Endothelial cell of umbilical vein (primary cell): ENCODE data around the gene CAMK2N2. TPM values are rescaled to one million over a fixed set of nuclear protein-coding genes. Genes with fewer than 3 reads are reported as not detected.

Experiments
- BruUV-seq: library from RNA; stranded (reverse); fragments of 400-500 nt; replicated peaks from 2 replicates; lab custom pipeline; 2021; lab: Mats Ljungman, UMichigan
- CTCF ChIA-PET: fragments of 300-600, 350-600 bp; sonication (Branson Sonifier 250); formaldehyde crosslinking; loops from one replicate; lab custom pipeline; 2021; ENCODE audit warnings: antibody characterized with exemption, inconsistent platforms; lab: Charles Lee
- POLR2A ChIA-PET: fragments of 300-600, 350-600 bp; sonication (Branson Sonifier 250); formaldehyde crosslinking; loops from one replicate; lab custom pipeline; 2021; ENCODE audit warnings: antibody characterized with exemption, inconsistent platforms; lab: Charles Lee
- DNase-seq: peaks from one replicate; pipeline ENCODE4 v3.0.0-alpha.2; 2011; ENCODE audit warnings: low read depth, low spot score
- FAIRE-seq: peaks from 2 replicates; lab custom pipeline; 2011; peaks lifted over from hg19 to GRCh38; lab: Jason Lieb, UNC
- H2AFZ ChIP-seq: 2 replicates; pipeline ENCODE4 v1.6.0; 2012; ENCODE audit warnings: low read depth, low read length, control low read depth, inconsistent platforms
- H3K27ac ChIP-seq: 2 replicates; pipeline ENCODE4 v1.5.1; 2011; ENCODE audit warnings: low read depth, mild to moderate bottlenecking, control low read depth, low read length, moderate library complexity; ENCODE audit not compliant: insufficient read depth
- H3K27me3 ChIP-seq, 2 experiments: 2 replicates each; pipeline versions ENCODE4 v1.6.0 to v1.6.1; 2011; ENCODE audit warnings: low read length in 2 of 2, mixed read lengths in 1 of 2; ENCODE audit not compliant: control insufficient read depth in 2 of 2, insufficient read depth in 2 of 2
- H3K36me3 ChIP-seq, 2 experiments: 2 replicates in 1 of 2; 3 replicates in 1 of 2; pipeline ENCODE4 v1.5.1; 2011; ENCODE audit warnings: low read length in 2 of 2, mild to moderate bottlenecking in 1 of 2, moderate library complexity in 1 of 2; ENCODE audit not compliant: control insufficient read depth in 2 of 2, insufficient read depth in 2 of 2; ENCODE audit errors: extremely low read depth in 1 of 2
- H3K4me1 ChIP-seq: 3 replicates; pipeline ENCODE4 v1.5.1; 2011; ENCODE audit warnings: mild to moderate bottlenecking, low read length; ENCODE audit not compliant: control insufficient read depth, insufficient read depth; ENCODE audit errors: extremely low read depth
- H3K4me2 ChIP-seq: 2 replicates; pipeline ENCODE4 v1.6.1; 2011; ENCODE audit warnings: low read length, control low read depth, mixed read lengths; ENCODE audit not compliant: insufficient read depth
- H3K4me3 ChIP-seq, 3 experiments: fragments of 200-600 bp in 1 of 3; sonication (generic), shearing (Covaris generic) in 1 of 3; replicated peaks in 1 of 3; 2 replicates each; pipeline ENCODE4 v1.5.1; 2011 to 2016; ENCODE audit warnings: control low read depth in 3 of 3, low read length in 3 of 3, mild to moderate bottlenecking in 2 of 3, inconsistent platforms in 1 of 3, low read depth in 1 of 3, moderate library complexity in 1 of 3; ENCODE audit not compliant: insufficient read depth in 1 of 3
- H3K79me2 ChIP-seq: 2 replicates; pipeline ENCODE4 v1.6.0; 2012; ENCODE audit warnings: low read length, inconsistent platforms; ENCODE audit not compliant: control insufficient read depth, insufficient read depth
- H3K9ac ChIP-seq: replicated peaks from 2 replicates; pipeline ENCODE3; 2011; ENCODE audit warnings: low read length, control low read depth; ENCODE audit not compliant: insufficient read depth; ENCODE audit errors: extremely low read depth
- H3K9me1 ChIP-seq: replicated peaks from 3 replicates; pipeline ENCODE4 v1.6.0; 2011; ENCODE audit warnings: mild to moderate bottlenecking, low read length; ENCODE audit not compliant: control insufficient read depth, insufficient read depth; ENCODE audit errors: extremely low read depth
- H3K9me3 ChIP-seq: replicated peaks from 2 replicates; pipeline ENCODE4 v1.5.1; 2012; ENCODE audit warnings: low read length, inconsistent platforms; ENCODE audit not compliant: control insufficient read depth, insufficient read depth
- H4K20me1 ChIP-seq: replicated peaks from 2 replicates; pipeline ENCODE3; 2011; ENCODE audit warnings: mild to moderate bottlenecking, low read length; ENCODE audit not compliant: control insufficient read depth, insufficient read depth; ENCODE audit errors: extremely low read depth
- CTCF ChIP-seq, 2 donors: IDR thresholded peaks; 1 replicate in 1 of 2; 2 replicates in 1 of 2; pipeline ENCODE4 v1.5.1; 2011; ENCODE audit warnings: low read length in 2 of 2, mild to moderate bottlenecking in 2 of 2, moderate library complexity in 2 of 2, control low read depth in 1 of 2, inconsistent platforms in 1 of 2, low read depth in 1 of 2; ENCODE audit not compliant: insufficient read depth in 1 of 2; ENCODE audit errors: extremely low read depth in 1 of 2
- EZH2 ChIP-seq: IDR thresholded peaks from 2 replicates; pipeline ENCODE4 v1.6.1; 2012; ENCODE audit warnings: borderline replicate concordance, low read depth, mild to moderate bottlenecking, moderate library complexity, low read length, inconsistent platforms; ENCODE audit not compliant: severe bottlenecking
- FOS ChIP-seq: IDR thresholded peaks from 2 replicates; pipeline ENCODE4 v1.6.1; 2011; ENCODE audit warnings: mild to moderate bottlenecking, low read length, moderate library complexity, borderline replicate concordance; ENCODE audit not compliant: insufficient read depth
- GATA2 ChIP-seq: IDR thresholded peaks from 2 replicates; pipeline ENCODE4 v1.7.0; 2011; ENCODE audit warnings: low read depth, mild to moderate bottlenecking, moderate library complexity, mixed read lengths, low read length; ENCODE audit not compliant: insufficient read length, insufficient read depth
- JUN ChIP-seq: IDR thresholded peaks from 2 replicates; pipeline ENCODE4 v1.6.1; 2011; ENCODE audit warnings: borderline replicate concordance, low read depth; ENCODE audit not compliant: insufficient read length, insufficient read depth
- MYC ChIP-seq: IDR thresholded peaks from one replicate; pipeline ENCODE4 v1.6.1; 2011; ENCODE audit warnings: mild to moderate bottlenecking, low read depth, low read length
- POLR2A ChIP-seq: IDR thresholded peaks from 2 replicates; pipeline ENCODE4 v1.6.1; 2012; ENCODE audit warnings: low read depth, mild to moderate bottlenecking, control low read depth, low read length
- POLR2AphosphoS5 ChIP-seq: IDR thresholded peaks from 2 replicates; pipeline ENCODE4 v1.6.1; 2012; ENCODE audit warnings: low read depth, mild to moderate bottlenecking, control low read depth, low read length, moderate library complexity; ENCODE audit not compliant: insufficient read depth
- dilution Hi-C: fragments of 300-500 bp; cut with MboI; formaldehyde crosslinking; loops from one replicate; pipeline ENCODE4 v1.15.0; 2019; ENCODE audit warnings: low sequenced_read_pairs; ENCODE audit not compliant: extremely low pct_ligation_motif_present
- intact Hi-C: fragments of 100-400 bp; cut with micrococcal nuclease; formaldehyde crosslinking; loops from one replicate; pipeline ENCODE4 v1.10.0; 2022
- microRNA counts: library from miRNA; unstranded; fragments of <30 nt; microRNA quantifications from one replicate; lab custom pipeline; 2016
- microRNA-seq: library from miRNA; unstranded; fragments of <30 nt; microRNA quantifications from one replicate; pipeline ENCODE4 v1.2.0, GENCODE V29; 2021; ENCODE audit warnings: borderline number of aligned reads, borderline replicate concordance
- polyA plus RNA-seq, 4 experiments: library from polyadenylated mRNA; depleted of rRNA in 3 of 4; stranded (reverse) in 3 of 4; unstranded in 1 of 4; fragments of >200 nt; gene quantifications; 2 replicates each; pipeline versions ENCODE4 v1.2.1 to v1.2.3, GENCODE V29; 2011 to 2012; ENCODE audit warnings: missing spikeins in 1 of 4
- small RNA-seq: library from RNA; depleted of rRNA; stranded (forward); fragments of <200 nt; gene quantifications from one replicate; pipeline ENCODE3, GENCODE V24; 2012; ENCODE audit warnings: low replicate concordance, low read depth; ENCODE audit not compliant: insufficient read depth, insufficient read length
- total RNA-seq: library from RNA; stranded (reverse); gene quantifications from 2 replicates; pipeline ENCODE4 v1.2.3, GENCODE V29; 2021
- TF ChIP-seq, protein P1 (sequence below): IDR thresholded peaks from 2 replicates; pipeline ENCODE4 v1.6.1; 2011; ENCODE audit not compliant: insufficient read depth, insufficient read length

CAMK2N2 gene
- total and polyA plus RNA-seq, 2 donors (not counting 3 experiments of a cell fraction or from before 2014, with no cell fraction given), result 0.11 TPM; not detected in 1

DNA sequence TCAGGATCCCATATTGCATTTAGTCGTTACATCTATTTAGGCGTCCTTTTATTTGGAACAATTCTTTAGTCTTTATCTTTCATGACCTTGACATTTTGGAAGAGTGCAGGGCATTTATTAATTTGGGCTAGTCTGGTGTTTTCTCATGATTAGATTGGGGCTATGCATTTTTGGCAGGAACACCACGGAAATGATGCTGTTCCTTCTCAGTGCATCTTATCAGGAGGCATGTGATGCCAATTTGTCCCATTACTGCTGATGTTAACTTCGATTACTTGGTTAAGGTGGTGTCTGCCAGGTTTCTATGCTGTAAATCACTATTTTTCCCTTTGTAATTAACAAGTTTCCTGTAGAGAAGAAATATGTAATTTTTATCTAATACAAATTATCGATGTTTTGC is 50.1 kb downstream of the CAMK2N2 start:
- no peak overlapping the region for H3K27ac ChIP-seq
- dilution Hi-C loops, result no loop called here
- POLR2A ChIA-PET, result no interaction called here

More for the DNA sequence above, 50.1 kb downstream of the CAMK2N2 start:
- Histone ChIP-seq H3K79me2 (no peaks in the 10 kb centered on the region), H3K9me3 (no peaks in the 10 kb centered on the region), H3K27me3 (peaks cover 2 to 11% of the 10 kb centered on the region in 2 experiments), H3K9me1 (no peaks in the 10 kb centered on the region), H3K4me3 (no peak overlapping the region), H2AFZ (no peak overlapping the region), H4K20me1 (no peaks in the 10 kb centered on the region), H3K36me3 (no peaks in the 10 kb centered on the region), H3K4me1 (peaks cover 8% of the 10 kb centered on the region), H3K9ac (no peak overlapping the region), H3K4me2 (no peak overlapping the region)
- DNase-seq (no peak), FAIRE-seq (no peak)
- intact Hi-C loops, result no loop called here
- CTCF ChIA-PET, result interaction anchor here (1.7 to 3.6 kb wide), 2 partner anchors 8 to 16 kb away, joined by 5 to 24 read pairs; no protein-coding TSS in a partner anchor
- TF ChIP-seq CTCF (IDR thresholded peaks at IDR 0.05; ENCODE audit: extremely low read depth in 1 of 2, insufficient read depth in 1 of 2, low read depth in 1 of 2, low read length in 2 of 2) (no peak), EZH2 (no peak), POLR2A (no peak), JUN (no peak), POLR2AphosphoS5 (no peak), FOS (no peak), MYC (no peak), GATA2 (no peak)
- TF ChIP-seq, protein P1, sequence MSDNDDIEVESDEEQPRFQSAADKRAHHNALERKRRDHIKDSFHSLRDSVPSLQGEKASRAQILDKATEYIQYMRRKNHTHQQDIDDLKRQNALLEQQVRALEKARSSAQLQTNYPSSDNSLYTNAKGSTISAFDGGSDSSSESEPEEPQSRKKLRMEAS, result no peak
- BruUV-seq, result no TSS peak

MicroRNAs encoded within 50 kb of the gene (microRNA counts, 767-probe panel; counts per million panel counts)
- microRNA hsa-miR-1224-3p (lab: Ali Mortazavi, UCI) (723 counts per million, percentile 96 among the panel's probes with 10 or more counts), microRNA hsa-miR-1224-5p (lab: Ali Mortazavi, UCI) (723 counts per million, percentile 96 among the panel's probes with 10 or more counts)

Small RNAs within 50 kb of the gene (microRNA-seq; reads per million reads assigned to microRNA genes)
- gene MIR1224, result not detected

Small RNAs within 50 kb of the gene (small RNA-seq; reads per million reads assigned to genes)
- not detected for gene MIR1224

Other genes with a start within 250 kb of the CAMK2N2 start
- 24.6 and 25.4 TPM in 2 replicates for gene ABCC5, start 243.7 kb downstream of the CAMK2N2 start, total RNA-seq
- gene ABCC5, start 243.7 kb downstream of the CAMK2N2 start, polyA plus RNA-seq, result 18.9 and 22.5 TPM in 2 replicates
- not detected in 2 replicates for gene HTR3D, start 229.8 kb downstream of the CAMK2N2 start, total RNA-seq
- gene HTR3D, start 229.8 kb downstream of the CAMK2N2 start, polyA plus RNA-seq, result not detected in 2 replicates
- gene HTR3C, start 208.5 kb downstream of the CAMK2N2 start, total RNA-seq, result not detected in 2 replicates
- gene HTR3C, start 208.5 kb downstream of the CAMK2N2 start, polyA plus RNA-seq, result not detected in 2 replicates
- gene HTR3E, start 164.5 kb downstream of the CAMK2N2 start, total RNA-seq, result not detected in 2 replicates
- gene HTR3E, start 164.5 kb downstream of the CAMK2N2 start, polyA plus RNA-seq, result not detected in 2 replicates
- 38.8 and 44.7 TPM in 2 replicates for gene EIF2B5, start 126.2 kb downstream of the CAMK2N2 start, total RNA-seq
- 35.5 and 42.7 TPM in 2 replicates for gene EIF2B5, start 126.2 kb downstream of the CAMK2N2 start, polyA plus RNA-seq
- 59.0 and 61.3 TPM in 2 replicates for gene DVL3, start 106.2 kb downstream of the CAMK2N2 start, total RNA-seq
- gene DVL3, start 106.2 kb downstream of the CAMK2N2 start, polyA plus RNA-seq, result 41.2 and 43.8 TPM in 2 replicates
- 400 and 431 TPM in 2 replicates for gene AP2M1, start 86.7 kb downstream of the CAMK2N2 start, total RNA-seq
- 602 and 603 TPM in 2 replicates for gene AP2M1, start 86.7 kb downstream of the CAMK2N2 start, polyA plus RNA-seq
- 65.6 and 68.8 TPM in 2 replicates for gene ABCF3, start 75.4 kb downstream of the CAMK2N2 start, total RNA-seq
- gene ABCF3, start 75.4 kb downstream of the CAMK2N2 start, polyA plus RNA-seq, result 73.4 and 93.9 TPM in 2 replicates
- gene VWA5B2, start 32.0 kb downstream of the CAMK2N2 start, total RNA-seq, result not detected in 2 replicates
- 0.03 TPM in 1 of 2 replicates, not detected in the other for gene VWA5B2, start 32.0 kb downstream of the CAMK2N2 start, polyA plus RNA-seq
- 37.7 and 42.9 TPM in 2 replicates for gene ALG3, start 12.6 kb downstream of the CAMK2N2 start, total RNA-seq
- gene ALG3, start 12.6 kb downstream of the CAMK2N2 start, polyA plus RNA-seq, result 99.9 and 102 TPM in 2 replicates
- gene EEF1AKMT4, start 11.9 kb downstream of the CAMK2N2 start, total RNA-seq, result 3.3 and 3.4 TPM in 2 replicates
- gene EEF1AKMT4, start 11.9 kb downstream of the CAMK2N2 start, polyA plus RNA-seq, result 8.0 and 9.8 TPM in 2 replicates
- gene ECE2, start 14.5 kb upstream of the CAMK2N2 start, total RNA-seq, result not detected in 2 replicates
- not detected in 2 replicates for gene ECE2, start 14.5 kb upstream of the CAMK2N2 start, polyA plus RNA-seq
- gene PSMD2, start 37.7 kb upstream of the CAMK2N2 start, total RNA-seq, result 400 and 435 TPM in 2 replicates
- 358 and 414 TPM in 2 replicates for gene PSMD2, start 37.7 kb upstream of the CAMK2N2 start, polyA plus RNA-seq
- 524 and 532 TPM in 2 replicates for gene EIF4G1, start 53.1 kb upstream of the CAMK2N2 start, total RNA-seq
- gene EIF4G1, start 53.1 kb upstream of the CAMK2N2 start, polyA plus RNA-seq, result 355 and 401 TPM in 2 replicates
- 19.9 and 26.8 TPM in 2 replicates for gene FAM131A, start 76.0 kb upstream of the CAMK2N2 start, total RNA-seq
- gene FAM131A, start 76.0 kb upstream of the CAMK2N2 start, polyA plus RNA-seq, result 29.9 and 34.1 TPM in 2 replicates
- 6.5 and 9.9 TPM in 2 replicates for gene CLCN2, start 100.1 kb upstream of the CAMK2N2 start, total RNA-seq
- 3.5 and 4.9 TPM in 2 replicates for gene CLCN2, start 100.1 kb upstream of the CAMK2N2 start, polyA plus RNA-seq
- 80.5 and 89.0 TPM in 2 replicates for gene POLR2H, start 100.2 kb upstream of the CAMK2N2 start, total RNA-seq
- gene POLR2H, start 100.2 kb upstream of the CAMK2N2 start, polyA plus RNA-seq, result 169 and 276 TPM in 2 replicates
- not detected in 2 replicates for gene THPO, start 116.7 kb upstream of the CAMK2N2 start, total RNA-seq
- 0.08 and 0.10 TPM in 2 replicates for gene THPO, start 116.7 kb upstream of the CAMK2N2 start, polyA plus RNA-seq
- gene CHRD, start 118.5 kb upstream of the CAMK2N2 start, total RNA-seq, result 0.40 and 0.53 TPM in 2 replicates
- gene CHRD, start 118.5 kb upstream of the CAMK2N2 start, polyA plus RNA-seq, result 0.27 and 0.54 TPM in 2 replicates